ENCODE measurements around the gene DLX1.
"Not testable (repeated sequence)": the region's sequence is repeated elsewhere in the genome, so short reads cannot be mapped to it uniquely, and the experiment has no call there.

Gene DLX1

GRCh38 chr2:172085460-172086159, at the start of gene DLX1:
Gene DLX1 (plus strand): TSS chr2:172085507. CDS start chr2:172085678, 171 bp downstream.
- DNase-seq (ENCODE audit: low read depth in 3 of 3): no peak

- no peak for DNase-seq (ENCODE audit: low read depth in 3 of 3)
Observed at GRCh38 chr2:172038121-172038520, 47.2 kb upstream of the DLX1 start.

GRCh38 chr2:172038604-172039003, 46.7 kb upstream of the DLX1 start:
- DNase-seq (ENCODE audit: low read depth in 3 of 3): no peak

GRCh38 chr2:172039011-172039704, 46.1 kb upstream of the DLX1 start:
- no peak for DNase-seq (ENCODE audit: low read depth in 3 of 3)

- no peak for DNase-seq (ENCODE audit: low read depth in 3 of 3)
Observed at GRCh38 chr2:172040311-172040710, 45.0 kb upstream of the DLX1 start.

- no peak for DNase-seq (ENCODE audit: low read depth in 3 of 3)
Observed at GRCh38 chr2:172046080-172046678, 39.1 kb upstream of the DLX1 start.

- no peak for DNase-seq (ENCODE audit: low read depth in 3 of 3)
Observed at GRCh38 chr2:172046866-172047565, 38.3 kb upstream of the DLX1 start.

- no peak for DNase-seq (ENCODE audit: low read depth in 3 of 3)
Observed at GRCh38 chr2:172047566-172048507, 37.5 kb upstream of the DLX1 start.

- no peak for DNase-seq (ENCODE audit: low read depth in 3 of 3)
Observed at GRCh38 chr2:172048508-172049503, 36.5 kb upstream of the DLX1 start.

GRCh38 chr2:172049567-172050120, 35.7 kb upstream of the DLX1 start:
- no peak for DNase-seq (ENCODE audit: low read depth in 3 of 3)

- no peak for DNase-seq (ENCODE audit: low read depth in 3 of 3)
Observed at GRCh38 chr2:172050479-172051125, 34.7 kb upstream of the DLX1 start.

GRCh38 chr2:172052000-172052983, 33.0 kb upstream of the DLX1 start:
- no peak for DNase-seq (ENCODE audit: low read depth in 3 of 3)

GRCh38 chr2:172053486-172053885, 31.8 kb upstream of the DLX1 start:
- DNase-seq (ENCODE audit: low read depth in 3 of 3): no peak

GRCh38 chr2:172056293-172056692, 29.0 kb upstream of the DLX1 start:
- no peak for DNase-seq (ENCODE audit: low read depth in 3 of 3)

GRCh38 chr2:172058660-172059059, 26.6 kb upstream of the DLX1 start:
- no peak for DNase-seq (ENCODE audit: low read depth in 3 of 3)

- not testable (repeated sequence) for DNase-seq (ENCODE audit: low read depth in 3 of 3)
Observed at GRCh38 chr2:172060118-172060517, 25.2 kb upstream of the DLX1 start.

GRCh38 chr2:172062402-172063004, 22.8 kb upstream of the DLX1 start:
- DNase-seq (ENCODE audit: low read depth in 3 of 3): no peak

Measured in stimulated activated CD4-positive, alpha-beta T cell treated with anti-CD3 and anti-CD28 coated beads, TNF-alpha, amount 100 ng/mL, for 4 hours (primary cell).